Umbilical cord (tissue), 2 donors: ENCODE results near the gene RBX1. TPM values are rescaled to one million over a fixed set of nuclear protein-coding genes. Genes with fewer than 3 reads are reported as not detected.
"Not testable (repeated sequence)": the region's sequence is repeated elsewhere in the genome, so short reads cannot be mapped to it uniquely, and the experiment has no call there.

ENCODE experiments used
- DNase-seq: peaks from one replicate; pipeline ENCODE4 v3.0.0-alpha.2; 2015; ENCODE audit warnings: low spot score
- total RNA-seq: library from RNA; depleted of rRNA; stranded (reverse); fragments of >200 nt; gene quantifications from one replicate; pipeline ENCODE4 v1.2.3, GENCODE V29; 2014; ENCODE audit warnings: low replicate concordance; ENCODE audit not compliant: insufficient read depth

The RBX1 gene
- total RNA-seq = 34.2 TPM

DNA sequence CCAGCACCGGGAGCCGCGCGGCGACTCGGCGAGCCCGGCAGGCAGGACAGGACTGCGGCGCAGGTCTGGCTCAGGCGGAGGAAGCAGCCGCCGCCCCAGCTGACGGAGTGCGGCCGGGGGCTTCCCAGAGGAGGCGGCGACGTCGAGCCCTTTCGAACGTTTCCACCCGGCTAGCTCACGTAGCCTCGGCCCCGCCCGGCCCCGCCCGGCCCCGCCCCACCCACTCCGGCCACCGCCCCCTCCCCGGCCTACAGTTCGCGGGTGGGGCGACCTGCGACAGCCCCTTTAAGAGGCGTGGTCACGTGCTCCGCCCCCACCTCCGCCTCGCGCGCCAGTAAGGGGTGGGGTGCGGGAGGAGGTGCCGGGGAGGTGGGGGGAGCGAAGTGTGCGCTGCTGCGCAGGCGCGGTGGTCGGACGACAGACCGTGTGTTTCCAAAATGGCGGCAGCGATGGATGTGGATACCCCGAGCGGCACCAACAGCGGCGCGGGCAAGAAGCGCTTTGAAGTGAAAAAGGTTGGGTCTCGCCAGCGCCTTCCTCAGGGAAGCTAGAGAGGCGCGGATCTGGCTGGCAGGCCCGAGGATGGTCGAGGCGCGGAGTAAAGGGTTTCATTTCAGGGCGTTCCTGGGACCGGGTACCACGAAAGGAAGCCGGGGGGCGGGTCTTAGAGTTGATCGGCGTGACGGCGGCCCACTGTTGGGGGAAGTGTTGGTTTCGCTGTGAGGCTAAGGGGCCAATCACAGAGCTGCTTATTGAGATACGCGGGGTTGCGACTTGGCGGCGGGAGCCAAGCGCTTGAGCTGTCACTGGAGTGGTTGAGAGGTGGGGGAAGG lies at the start of gene RBX1:
TSS of gene RBX1 (plus strand) at position 417 of the 833 bp plus-strand sequence. CDS start at position 438, 21 bp downstream.
- peak; percentile 99 for DNase-seq

DNA sequence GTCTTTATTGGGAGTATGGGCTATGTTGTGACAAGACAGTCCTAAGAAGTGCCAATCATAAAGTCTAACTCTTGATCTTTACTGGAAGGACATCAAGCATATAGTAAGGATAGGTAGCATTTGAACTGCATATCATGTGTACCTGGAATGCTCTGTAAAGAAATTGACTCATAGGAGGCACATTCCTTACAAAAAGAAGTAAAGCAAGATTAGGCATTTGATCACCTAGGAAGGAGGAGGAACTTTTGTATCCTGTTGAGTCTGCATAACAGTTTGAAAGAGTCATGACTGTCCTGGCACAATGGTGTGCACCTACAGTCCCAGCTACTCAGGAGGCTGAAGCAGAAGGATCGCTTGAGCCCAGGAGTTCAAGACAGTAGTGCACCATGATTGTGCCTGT lies 47.1 kb upstream of the RBX1 start:
- no peak for DNase-seq

GRCh38 chr22:40908895-40909294 lies 42.3 kb upstream of the RBX1 start:
- no peak for DNase-seq

GRCh38 chr22:40911772-40912171 lies 39.4 kb upstream of the RBX1 start:
- no peak for DNase-seq

DNA sequence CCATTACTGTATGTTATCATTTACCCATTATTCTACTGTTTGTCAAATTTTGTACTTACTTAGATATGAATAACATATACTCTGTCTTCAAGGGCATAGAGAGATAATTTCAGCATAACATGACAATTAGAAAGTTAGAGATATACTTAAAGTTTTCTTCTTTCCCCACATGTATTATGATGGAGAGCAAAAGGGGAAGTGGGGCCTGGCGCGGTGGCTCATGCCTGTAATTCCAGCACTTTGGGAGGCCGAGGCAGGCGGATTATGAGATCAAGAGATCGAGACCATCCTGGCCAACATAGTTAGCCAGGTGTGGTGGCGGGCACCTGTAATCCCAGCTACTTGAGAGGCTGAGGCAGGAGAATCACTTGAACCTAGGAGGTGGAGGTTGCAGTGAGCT lies 38.2 kb upstream of the RBX1 start:
- DNase-seq = not testable (repeated sequence)

GRCh38 chr22:40919446-40919845 lies 31.7 kb upstream of the RBX1 start:
- DNase-seq = no peak

GRCh38 chr22:40920526-40920925 lies 30.7 kb upstream of the RBX1 start:
- DNase-seq = no peak

DNA sequence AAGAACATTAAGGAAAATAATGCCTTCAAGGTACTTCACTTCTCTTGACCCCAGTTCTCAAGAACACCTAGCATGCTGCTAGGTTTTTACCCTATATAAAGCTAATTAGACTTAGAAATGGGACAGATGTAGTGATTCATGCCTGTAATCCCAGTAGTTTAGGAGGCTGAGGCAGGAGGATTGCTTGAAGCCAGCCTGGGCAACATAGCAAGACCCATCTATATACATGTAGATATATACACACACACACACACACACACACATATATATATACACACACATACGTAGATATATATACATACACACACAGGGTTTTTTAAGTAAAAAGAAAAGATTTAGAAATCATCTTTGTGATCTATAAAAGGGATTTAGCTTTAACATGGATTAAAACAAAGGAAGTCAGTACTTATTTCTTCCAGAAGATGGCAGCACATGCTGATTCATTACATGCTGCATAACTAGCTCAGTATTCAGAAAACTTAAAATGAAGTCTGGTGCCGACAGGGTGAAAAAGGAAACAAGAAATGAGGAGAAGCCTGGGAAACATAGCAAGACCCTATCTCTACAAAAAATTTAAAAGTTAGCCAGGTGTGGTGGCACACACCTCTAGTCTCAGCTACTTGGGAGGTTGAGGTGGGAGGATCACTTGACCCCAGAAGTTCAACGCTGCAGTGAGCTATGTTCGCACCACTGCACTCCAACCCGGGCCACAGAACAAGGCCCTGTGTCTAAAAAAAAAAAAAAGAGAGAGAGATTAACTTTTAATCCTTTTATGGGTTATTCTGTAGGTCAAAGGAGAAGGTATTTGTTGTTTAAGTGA lies 28.5 kb upstream of the RBX1 start:
- peak; percentile 72 for DNase-seq

GRCh38 chr22:40928657-40929056 lies 22.5 kb upstream of the RBX1 start:
- no peak for DNase-seq

DNA sequence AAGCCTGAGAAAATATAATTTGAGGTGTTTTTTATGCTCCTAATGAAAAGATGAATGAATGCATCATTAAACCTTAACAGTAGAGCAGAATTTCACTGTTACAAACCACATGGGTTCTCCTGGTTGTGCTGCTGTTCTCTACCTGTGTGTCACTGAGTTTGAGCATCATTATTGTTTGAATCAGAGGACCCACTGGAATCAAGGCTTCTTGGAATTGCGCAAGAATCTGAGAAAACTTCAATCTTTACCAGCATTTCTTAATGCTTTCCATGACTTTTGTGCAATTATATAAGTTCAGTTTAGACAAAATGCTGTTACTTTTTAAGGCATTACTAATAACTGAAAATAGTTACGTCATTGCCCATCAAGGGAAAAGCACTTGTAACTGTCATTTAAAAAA lies 18.8 kb upstream of the RBX1 start:
- DNase-seq = no peak

DNA sequence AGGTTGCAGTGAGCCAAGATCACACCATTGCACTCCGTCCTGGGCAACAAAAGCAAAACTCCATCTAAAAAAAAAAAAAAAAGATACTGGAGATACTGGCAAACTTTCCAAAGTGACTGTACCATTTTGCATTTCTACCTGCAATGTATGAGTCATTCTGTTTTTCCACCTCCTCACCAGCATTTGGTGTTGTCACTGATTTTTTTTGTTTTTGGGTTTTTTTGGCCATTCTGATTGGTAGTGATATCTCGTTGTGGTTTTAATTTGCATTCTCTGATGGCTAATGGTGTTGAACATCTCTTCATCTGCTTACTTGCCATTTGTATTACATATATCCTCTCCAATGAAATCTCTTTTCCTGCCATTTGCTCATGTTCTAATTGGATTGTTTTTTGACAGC lies 12.0 kb upstream of the RBX1 start:
- DNase-seq = no peak

- DNase-seq = no peak
Observed at GRCh38 chr22:40951795-40952605, 822 bp downstream of the RBX1 start.

GRCh38 chr22:40953471-40953870 lies 2.3 kb downstream of the RBX1 start:
- DNase-seq = no peak

DNA sequence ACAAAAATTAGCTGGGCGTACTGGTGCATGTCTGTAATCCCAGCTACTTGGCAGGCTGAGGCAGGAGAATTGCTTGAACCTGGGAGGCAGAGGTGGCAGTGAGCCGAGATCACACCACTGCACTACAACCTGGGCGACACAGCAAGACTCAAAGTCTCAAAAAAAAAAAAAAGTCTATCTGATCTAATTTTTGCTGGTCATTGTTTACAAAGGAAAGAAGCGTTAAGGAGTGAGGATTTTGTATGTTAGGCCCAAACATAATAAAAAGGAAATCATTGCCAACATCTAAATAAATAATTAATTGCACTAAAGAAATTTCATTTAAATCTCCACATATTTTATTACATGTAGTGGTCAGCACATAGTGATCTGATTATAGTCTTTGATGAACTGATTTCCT lies 2.9 kb downstream of the RBX1 start:
- no peak for DNase-seq

DNA sequence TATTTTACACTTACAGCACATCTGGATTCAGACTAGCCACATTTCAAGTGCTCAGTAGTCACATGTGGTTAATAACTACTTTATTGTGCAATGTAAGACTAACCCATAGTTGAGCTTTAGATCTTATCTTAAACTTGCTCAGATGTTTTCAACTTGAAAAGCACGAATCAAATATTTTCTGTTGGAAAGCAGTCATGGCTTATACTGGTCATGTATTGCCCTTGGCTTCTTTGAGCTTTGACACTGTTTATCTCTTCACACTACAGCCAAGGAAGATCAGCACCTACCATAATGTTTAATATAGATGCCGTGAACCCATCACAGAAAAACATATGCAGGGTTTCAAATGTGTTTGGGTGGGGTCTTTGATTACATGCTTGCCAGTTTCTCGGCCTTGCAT lies 4.4 kb downstream of the RBX1 start:
- no peak for DNase-seq

DNA sequence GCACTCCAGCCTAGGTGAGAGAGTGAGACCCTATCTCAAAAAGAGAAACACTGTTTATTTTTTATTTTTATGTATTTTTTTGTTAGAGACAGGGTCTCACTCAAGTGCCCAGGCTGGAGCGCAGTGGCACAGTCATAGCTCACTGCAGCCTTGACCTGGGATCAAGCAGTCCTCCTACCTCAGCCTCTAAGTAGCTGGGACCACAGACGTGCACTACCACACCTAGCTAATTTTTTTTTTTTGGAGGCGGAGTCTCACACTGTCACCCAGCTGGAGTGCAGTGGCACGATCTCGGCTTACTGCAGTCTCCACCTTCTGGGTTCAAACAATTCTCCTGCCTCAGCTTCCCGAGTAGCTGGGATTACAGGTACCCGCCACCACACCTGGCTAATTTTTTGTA lies 6.4 kb downstream of the RBX1 start:
- no peak for DNase-seq

GRCh38 chr22:40958299-40958698 lies 7.1 kb downstream of the RBX1 start:
- no peak for DNase-seq

GRCh38 chr22:40960145-40960544 lies 9.0 kb downstream of the RBX1 start:
- DNase-seq = no peak

- no peak for DNase-seq
Observed at GRCh38 chr22:40965936-40966725, 15.0 kb downstream of the RBX1 start.

- no peak for DNase-seq
Observed at GRCh38 chr22:40966726-40967085, 15.5 kb downstream of the RBX1 start.

DNA sequence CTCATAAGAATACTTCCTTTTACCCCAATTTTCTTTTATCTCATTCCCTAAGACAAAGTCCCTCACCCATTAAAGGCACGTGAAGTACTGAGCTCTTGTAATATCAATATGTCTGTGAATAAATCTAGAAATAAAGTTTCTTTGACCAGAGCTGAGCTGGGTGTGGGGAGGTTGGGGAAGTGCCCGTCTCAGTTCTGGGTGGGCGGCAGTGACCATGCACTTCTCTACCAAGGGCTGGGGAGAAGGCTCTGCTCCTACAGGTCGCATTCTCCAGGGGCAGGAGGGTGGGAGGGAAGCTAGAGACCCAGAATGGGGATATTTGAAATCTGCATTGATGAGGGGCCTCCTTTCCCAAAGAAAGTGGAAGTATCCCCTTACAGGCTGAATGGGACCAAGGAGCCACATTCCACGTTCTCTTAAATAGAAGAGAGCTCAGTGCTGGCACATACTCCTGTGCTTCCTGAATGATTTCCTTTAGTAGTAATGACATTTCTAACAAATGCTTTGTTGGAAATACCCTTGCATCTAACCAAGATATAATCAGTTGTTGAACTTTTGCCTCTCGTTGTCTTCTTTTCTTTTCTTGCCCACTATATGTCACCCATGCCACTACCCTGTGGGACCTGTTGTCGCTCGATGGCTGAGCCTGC lies 16.1 kb downstream of the RBX1 start:
- DNase-seq = no peak
